Raji (cell line): ENCODE data around the gene DNASE1L1.

Experiments used
- POLR2A ChIP-seq: IDR thresholded peaks from 2 replicates; pipeline ENCODE4 v1.6.1; 2011; ENCODE audit warnings: low read depth, low read length, control low read depth; ENCODE audit not compliant: insufficient read depth

The DNASE1L1 gene

DNA sequence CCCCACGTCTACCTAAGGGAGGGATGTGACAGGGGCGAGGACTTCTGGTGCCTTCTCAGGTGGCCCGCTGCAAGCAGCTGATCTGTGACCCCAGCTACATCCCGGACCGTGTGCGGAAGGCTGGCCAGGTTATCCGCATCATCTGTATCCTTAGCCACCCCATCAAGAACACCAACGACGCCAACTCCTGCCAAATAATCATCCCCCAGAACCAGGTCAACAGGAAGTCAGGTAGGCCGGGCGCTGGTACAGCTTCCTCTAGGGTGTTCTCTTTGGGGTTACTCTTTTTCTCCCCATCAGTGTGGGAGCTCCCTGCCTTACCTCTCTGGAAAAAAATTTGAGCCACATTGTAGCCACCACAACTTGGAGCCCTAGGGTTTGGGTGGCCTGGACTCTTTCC lies 32.5 kb upstream of the DNASE1L1 start:
- TF ChIP-seq POLR2A, result no peak

DNA sequence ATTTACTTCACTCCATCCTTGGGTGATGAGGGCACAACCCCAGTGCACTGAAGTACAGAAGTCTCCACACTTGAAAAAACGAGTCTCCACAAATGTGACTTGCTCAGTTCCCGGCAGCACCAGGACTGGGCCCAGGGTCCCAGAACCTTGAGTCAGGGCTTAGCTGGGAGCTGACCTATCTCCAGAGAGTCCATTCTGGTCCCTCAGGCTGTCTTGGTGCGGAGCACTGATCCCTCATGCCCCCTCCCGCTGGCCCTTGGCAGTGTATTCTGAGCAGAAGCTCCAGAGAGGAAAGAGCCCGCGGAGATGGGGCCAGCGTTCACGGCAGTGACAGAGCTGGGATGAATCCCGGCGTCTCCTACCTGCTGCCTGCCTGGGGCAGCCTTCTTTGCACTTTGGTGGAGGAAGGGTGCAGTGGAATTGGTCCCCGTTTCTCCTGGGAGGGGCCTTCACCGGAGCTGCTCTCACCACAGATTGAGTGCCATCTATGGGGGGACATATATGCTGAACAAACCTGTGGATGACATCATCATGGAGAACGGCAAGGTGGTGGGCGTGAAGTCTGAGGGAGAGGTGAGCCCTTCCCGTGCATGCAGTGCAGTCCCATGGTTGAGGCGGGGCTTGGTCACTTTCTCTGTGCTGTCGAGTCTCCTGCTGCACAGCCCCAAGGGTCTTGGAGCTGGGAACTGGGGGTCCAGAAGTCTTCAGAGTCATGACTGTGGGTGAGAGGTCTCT lies 31.7 kb upstream of the DNASE1L1 start:
- no peak for TF ChIP-seq POLR2A

DNA sequence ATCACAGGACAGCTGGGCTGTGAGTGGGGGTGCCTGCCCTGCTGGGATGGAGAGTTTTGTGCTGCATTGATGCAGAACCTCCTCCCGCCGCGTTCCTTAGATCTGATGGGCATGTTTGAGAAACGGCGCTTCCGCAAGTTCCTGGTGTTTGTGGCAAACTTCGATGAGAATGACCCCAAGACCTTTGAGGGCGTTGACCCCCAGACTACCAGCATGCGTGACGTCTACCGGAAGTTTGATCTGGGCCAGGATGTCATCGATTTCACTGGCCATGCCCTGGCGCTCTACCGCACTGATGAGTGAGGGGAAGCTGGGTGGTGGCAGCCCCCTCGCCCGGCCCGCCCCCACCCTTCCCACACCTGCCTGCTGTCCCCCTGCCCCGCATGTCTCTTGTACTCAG lies 30.8 kb upstream of the DNASE1L1 start:
- TF ChIP-seq POLR2A, result no peak

DNA sequence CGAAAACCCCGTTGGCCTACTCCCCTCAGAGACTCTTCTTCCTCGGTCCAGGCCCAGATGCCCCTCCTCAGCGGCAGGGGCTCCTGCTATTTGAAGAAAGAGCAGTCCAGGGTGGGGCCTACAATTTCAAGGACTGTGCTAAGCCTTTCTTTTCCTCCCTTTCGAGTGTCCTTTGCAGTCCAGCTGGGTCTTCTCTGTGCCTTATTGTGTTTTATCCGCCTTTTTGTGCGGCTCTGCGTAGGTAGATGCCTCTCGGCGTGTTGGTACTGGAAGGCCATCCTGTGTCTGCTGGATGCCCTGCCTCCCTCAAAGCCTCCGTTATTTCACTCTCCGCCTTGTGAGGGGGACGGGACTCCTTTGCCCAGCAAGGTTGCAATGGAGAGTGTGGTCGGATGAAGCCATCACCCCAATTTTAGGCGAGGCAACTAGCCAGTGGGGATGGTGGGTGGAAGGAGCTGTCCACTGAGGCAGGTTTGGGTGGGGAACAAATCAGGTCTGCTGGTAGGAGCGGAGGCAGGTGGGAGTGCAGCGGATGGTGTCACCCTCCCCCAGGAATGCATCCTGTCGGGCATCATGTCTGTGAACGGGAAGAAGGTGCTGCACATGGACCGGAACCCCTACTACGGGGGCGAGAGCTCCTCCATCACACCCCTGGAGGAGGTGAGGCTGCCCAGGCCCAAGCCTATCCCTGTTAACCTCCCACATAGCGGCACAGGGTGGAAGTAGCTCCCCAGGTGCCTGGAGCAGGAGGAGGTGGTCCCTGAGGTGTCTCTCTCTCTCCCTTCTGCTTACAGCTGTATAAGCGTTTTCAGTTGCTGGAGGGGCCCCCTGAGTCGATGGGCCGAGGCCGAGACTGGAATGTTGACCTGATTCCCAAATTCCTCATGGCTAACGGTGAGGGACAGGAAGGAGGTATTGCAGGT lies 29.2 kb upstream of the DNASE1L1 start:
- TF ChIP-seq POLR2A, result no peak

DNA sequence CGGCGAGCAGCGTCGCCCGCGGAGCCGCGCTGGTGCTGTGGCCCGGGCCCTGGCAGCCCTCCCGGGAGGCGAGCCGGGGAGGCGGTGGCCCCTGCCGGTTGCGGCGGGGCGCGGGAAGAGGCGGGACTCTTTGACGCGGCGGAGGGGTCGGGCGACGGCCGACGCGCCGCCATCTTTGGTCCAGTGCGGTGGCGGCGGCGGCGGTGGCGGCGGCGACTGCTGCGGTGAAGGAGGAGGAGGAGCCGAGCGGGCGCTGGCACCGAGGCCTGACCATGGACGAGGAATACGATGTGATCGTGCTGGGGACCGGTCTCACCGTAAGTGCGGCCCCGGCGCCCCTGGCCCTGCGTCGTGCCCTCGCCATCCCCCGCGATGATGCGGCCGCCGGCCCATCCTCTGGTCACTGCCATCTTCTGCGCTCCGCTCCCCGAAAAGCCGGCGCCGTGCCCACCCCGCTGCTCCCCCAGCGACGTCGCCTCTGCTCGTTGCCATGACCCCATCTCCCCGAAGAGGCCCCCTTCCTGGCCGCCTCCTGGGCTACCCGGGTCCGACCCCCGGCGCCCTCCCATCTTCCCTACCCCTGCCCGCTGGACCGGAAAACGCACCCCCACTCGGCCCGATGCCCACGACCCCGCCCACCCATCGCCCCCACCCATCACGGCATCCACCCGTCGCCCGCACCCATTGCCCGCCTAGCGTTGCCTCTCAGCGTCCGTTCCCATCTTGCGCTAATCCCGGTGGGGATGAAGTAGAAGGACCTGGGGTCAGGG lies 28.1 kb upstream of the DNASE1L1 start, which contains the start of gene GDI1:
Gene GDI1, plus strand, starts transcription at position 172 of the 770 bp plus-strand sequence. Its CDS starts 101 bp downstream, at position 273.
- TF ChIP-seq POLR2A, result peak; percentile 66

DNA sequence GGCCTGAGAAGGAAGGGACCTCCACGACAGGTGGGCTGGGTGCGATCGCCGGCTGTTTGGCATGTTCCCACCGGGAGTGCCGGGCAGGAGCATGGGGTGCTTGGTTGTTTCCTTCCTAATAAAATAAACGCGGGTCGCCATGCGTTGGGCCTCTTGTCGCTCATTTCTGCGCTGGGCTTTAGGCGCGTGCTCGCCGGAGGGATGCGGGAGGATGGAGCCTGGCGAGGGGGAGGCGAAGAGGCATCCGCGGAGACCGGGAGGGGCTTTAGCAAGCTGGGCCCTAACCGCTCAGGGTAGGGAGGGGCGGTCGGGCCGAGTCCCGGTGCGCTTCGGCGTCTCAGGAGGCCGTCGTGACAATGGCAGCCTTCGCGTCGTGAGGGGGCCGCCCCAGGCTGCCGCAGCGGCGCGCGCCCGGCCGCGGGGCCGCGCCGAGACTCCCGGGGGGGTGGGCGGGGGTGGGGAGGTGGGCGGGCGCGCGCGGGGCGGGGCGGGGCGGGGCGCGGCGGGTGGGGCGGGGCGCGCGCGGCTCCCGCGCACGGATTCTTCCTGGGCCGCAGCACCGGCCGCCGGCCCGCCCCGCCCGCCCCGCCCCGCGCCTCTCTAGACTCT lies 27.4 kb upstream of the DNASE1L1 start:
- no peak for TF ChIP-seq POLR2A

DNA sequence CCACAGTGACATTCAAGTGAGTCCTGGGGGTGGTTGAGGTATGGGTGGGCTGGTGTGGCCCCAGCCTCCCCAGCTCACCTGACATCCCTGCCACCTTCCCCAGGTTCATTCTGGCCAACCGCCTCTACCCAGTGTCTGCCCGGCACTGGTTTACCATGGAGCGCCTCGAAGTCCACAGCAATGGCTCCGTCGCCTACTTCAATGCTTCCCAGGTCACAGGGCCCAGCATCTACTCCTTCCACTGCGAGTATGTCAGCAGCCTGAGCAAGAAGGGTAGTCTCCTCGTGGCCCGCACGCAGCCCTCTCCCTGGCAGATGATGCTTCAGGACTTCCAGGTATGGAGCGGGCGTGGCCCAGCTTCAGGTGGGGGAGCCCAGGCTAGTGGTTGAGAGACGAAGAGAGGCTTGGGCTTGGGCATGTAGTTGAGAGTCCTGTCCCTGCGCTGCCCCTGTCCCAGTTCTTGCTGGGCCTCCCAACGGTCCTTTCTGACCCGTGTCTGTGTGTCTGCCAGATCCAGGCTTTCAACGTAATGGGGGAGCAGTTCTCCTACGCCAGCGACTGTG lies 26.2 kb upstream of the DNASE1L1 start:
- no peak for TF ChIP-seq POLR2A

DNA sequence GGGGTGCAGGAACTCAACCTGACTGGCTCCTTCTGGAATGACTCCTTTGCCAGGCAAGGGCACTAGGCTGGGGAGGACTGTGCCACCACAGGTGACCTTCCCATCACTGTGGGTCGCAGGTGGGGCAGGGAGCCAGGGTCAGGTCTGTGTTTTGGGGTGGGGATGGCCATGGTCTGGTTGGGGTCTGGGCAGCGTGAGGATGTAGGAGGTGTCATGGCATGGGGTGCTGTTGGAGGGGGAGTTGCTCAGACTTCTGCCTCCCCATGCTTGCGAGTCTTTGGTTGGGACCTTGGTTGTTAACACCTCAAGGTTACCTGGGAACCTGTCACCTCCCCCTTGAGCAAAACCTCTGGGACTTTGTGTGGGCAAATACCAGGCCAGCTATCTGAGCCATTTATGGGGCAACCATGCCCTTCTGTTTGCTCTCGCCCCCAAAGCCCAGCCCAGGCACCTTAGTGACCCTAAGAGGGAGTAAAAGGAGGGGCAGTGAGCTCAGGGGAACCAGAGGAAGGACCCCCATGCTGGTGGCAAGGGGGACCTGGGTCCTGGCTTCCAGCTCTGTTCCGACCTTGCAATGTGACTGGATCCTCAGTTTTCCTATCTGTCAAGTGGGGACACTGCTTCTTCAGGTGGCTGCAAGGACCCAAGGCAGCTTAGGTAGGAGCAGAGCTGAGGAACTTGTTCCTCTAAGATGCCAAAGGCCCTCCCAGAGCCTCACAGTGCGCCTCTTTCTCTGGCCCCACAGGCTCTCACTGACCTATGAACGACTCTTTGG lies 25.5 kb upstream of the DNASE1L1 start:
- TF ChIP-seq POLR2A, result no peak

DNA sequence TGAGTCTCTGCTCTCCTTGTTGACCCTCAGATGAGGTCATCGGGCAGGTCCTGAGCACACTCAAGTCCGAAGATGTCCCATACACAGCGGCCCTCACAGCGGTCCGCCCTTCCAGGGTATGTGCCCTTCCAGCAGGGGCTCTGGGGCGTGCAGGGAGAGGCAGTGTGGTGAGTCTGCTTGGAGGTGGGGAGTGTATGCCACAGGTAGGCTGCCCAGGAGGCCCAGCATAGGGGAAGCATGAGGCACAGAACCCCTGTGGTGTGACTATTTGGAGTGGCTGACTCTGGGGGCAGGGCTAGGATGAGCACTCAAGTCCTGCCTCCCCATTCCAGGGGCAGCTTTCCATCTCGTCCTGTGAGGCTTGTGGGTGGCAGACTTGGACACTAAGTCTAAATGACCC lies 24.6 kb upstream of the DNASE1L1 start:
- TF ChIP-seq POLR2A, result no peak

DNA sequence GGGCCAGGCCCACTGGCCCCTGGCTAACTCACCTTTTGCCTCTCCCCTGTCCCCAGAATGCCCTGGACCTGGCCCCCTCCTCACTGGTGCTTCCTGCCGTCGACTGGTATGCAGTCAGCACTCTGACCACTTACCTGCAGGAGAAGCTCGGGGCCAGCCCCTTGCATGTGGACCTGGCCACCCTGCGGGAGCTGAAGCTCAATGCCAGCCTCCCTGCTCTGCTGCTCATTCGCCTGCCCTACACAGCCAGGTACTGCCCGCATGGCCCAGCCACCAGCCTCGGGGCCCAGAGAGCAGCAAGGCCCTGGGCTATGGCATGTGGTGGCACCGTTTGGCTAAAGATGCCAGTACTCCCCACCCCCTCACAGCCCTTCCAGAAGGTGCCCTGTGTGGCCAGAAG lies 23.2 kb upstream of the DNASE1L1 start:
- TF ChIP-seq POLR2A, result no peak

DNA sequence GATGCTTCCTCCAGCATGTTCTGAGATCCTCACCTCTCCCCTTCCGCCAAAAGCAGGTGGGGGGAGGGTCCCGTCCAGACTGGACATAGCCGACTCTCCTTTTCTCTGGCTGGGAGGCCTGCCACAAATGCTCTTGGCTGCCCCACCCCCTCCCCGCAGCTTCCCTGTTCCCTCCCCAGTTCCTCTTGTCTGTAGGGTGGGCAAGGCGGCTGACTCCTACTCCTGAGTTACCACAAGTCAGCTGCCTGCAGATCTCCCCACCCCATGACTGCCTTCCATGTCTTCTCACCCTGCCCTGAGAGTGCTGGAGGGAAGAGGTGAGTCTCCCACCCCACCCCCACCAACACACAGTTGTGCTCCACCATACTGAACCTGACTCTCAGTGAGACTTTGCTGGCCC lies 22.3 kb upstream of the DNASE1L1 start:
- no peak for TF ChIP-seq POLR2A

DNA sequence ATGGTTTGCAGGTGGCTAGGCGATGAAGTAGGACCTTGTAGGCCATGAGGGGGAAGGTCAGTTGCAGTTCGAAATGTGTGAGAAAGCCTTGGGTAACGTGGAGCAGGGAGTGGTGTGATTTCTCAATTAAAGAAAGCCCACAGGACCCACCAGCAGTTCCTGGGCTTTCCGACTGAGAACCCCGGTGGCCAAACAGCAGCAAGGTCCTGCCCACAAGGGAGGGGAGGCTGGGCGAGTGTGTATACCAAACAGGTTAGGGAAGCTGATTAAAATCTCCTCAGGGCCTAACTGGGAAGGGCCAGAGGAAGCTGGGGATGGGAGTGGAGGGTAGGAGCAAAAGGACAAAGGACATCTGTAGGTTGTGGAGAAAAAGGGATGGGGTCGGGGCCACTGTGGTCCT lies 21.9 kb upstream of the DNASE1L1 start:
- no peak for TF ChIP-seq POLR2A

DNA sequence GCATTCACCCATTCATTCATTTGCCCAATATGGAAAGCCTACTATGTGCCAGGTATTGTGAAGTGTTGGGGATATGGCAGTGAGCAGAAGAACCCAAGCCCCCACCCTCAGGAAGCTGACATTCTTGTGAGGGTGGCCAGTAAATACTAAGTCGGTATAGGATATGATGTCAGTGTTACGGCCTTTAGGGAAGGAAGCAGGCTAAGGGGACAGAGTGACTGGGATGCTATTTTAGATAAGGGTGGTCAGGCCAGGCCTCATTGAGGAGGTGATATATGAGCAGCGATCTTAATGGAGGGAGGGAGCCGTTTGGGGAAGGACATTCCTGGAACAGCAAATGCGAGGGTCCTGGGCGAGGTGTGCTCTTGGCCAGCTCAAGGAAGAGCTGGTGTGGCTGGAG lies 21.4 kb upstream of the DNASE1L1 start:
- no peak for TF ChIP-seq POLR2A

DNA sequence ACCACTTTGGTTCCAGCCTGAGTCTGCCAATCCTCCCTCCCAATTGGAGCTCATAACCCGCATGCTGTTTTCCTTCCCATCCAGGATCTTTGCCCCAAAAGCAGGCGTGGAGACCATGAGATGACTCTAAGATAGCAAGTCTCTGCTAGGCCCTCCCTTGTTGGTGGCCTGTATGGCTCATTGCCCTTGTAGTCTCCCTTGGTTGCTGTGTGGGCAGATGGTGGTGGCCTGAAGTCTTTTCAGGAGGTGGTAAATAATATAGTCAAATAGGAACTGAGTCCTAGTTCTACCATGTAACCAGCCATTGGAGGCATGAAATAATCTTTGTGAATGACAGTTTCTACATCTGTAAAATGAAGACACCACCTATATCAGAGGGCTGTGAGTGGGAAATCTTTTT lies 20.7 kb upstream of the DNASE1L1 start:
- TF ChIP-seq POLR2A, result no peak
